Measurements from ENCODE around the gene C19orf73.

C19orf73 gene

GRCh38 chr19:49118565-49119410, at the start of gene C19orf73:
Gene C19orf73, minus strand, starts transcription at chr19:49119143. Its CDS starts 121 bp downstream, at chr19:49119022.
- Histone ChIP-seq H3K27me3 (ENCODE audit: insufficient read depth, low read depth, severe bottlenecking) (no peaks in the 10 kb centered on the region), H3K4me3 (ENCODE audit: low read depth, low read length) (peak within 1 kb of the TSS; percentile 70), H3K36me3 (peaks cover 7% of the 10 kb centered on the region), H3K9me3 (ENCODE audit: severe bottlenecking) (no peaks in the 10 kb centered on the region), H3K27ac (peak within 1 kb of the TSS; percentile 100)
- TF ChIP-seq CTCF (IDR thresholded peaks at IDR 0.05; ENCODE audit: low read depth, low read length): no peak
- DNase-seq: peak; percentile 95

DNA sequence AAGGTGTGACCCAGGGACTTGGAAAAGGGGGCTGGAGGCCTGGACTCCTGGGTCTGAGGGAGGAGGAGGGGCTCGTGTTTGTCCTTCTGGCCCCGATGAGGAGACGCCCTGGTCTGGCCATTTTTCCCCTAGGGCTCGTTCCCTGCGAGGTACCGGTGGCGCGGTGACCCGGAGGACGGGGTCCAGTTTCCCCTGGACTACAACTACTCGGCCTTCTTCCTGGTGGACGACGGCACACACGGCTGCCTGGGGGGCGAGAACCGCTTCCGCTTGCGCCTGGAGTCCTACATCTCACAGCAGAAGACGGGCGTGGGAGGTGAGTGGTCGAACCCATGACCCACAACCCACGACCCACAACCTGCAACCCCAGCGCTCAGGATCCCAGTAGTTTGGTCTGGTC, 49.5 kb upstream of the C19orf73 start:
- H3K9me3 ChIP-seq (ENCODE audit: severe bottlenecking): no peaks in the 10 kb centered on the region
- no peak for DNase-seq
- no peak for TF ChIP-seq CTCF (IDR thresholded peaks at IDR 0.05; ENCODE audit: low read depth, low read length)
- no peak overlapping the region for H3K4me3 ChIP-seq (ENCODE audit: low read depth, low read length)
- no peak overlapping the region for H3K27ac ChIP-seq
- H3K27me3 ChIP-seq (ENCODE audit: insufficient read depth, low read depth, severe bottlenecking): no peaks in the 10 kb centered on the region
- H3K36me3 ChIP-seq: peaks cover 10% of the 10 kb centered on the region

GRCh38 chr19:49167857-49168409, 49.0 kb upstream of the C19orf73 start:
- Histone ChIP-seq H3K9me3 (ENCODE audit: severe bottlenecking) (no peaks in the 10 kb centered on the region), H3K27ac (no peak overlapping the region), H3K4me3 (ENCODE audit: low read depth, low read length) (no peak overlapping the region), H3K27me3 (ENCODE audit: insufficient read depth, low read depth, severe bottlenecking) (no peaks in the 10 kb centered on the region), H3K36me3 (peaks cover 10% of the 10 kb centered on the region)
- no peak for DNase-seq
- TF ChIP-seq CTCF (IDR thresholded peaks at IDR 0.05; ENCODE audit: low read depth, low read length): no peak

DNA sequence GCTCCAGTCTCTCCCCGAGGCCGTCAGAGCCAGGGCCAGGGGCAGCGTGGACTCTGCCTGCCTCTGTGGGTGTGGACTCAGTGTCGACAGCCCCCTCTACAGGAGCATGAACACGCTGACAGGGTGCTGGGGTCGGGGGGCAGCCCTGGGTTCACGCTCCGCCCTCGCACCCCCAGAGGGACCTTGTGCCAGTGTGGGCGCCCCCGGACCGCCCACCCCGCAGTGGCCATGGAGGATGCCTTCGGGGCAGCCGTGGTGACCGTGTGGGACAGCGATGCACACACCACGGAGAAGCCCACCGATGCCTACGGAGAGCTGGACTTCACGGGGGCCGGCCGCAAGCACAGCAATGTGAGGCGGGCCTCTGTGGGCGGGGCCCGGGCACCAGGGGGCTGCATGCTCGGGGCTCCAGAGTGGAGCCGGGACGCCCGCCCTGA, 46.9 kb upstream of the C19orf73 start:
- no peak for TF ChIP-seq CTCF (IDR thresholded peaks at IDR 0.05; ENCODE audit: low read depth, low read length)
- Histone ChIP-seq H3K4me3 (ENCODE audit: low read depth, low read length) (no peak overlapping the region), H3K27ac (no peak overlapping the region), H3K9me3 (ENCODE audit: severe bottlenecking) (no peaks in the 10 kb centered on the region), H3K36me3 (peaks cover 5% of the 10 kb centered on the region), H3K27me3 (ENCODE audit: insufficient read depth, low read depth, severe bottlenecking) (no peaks in the 10 kb centered on the region)
- no peak for DNase-seq

DNA sequence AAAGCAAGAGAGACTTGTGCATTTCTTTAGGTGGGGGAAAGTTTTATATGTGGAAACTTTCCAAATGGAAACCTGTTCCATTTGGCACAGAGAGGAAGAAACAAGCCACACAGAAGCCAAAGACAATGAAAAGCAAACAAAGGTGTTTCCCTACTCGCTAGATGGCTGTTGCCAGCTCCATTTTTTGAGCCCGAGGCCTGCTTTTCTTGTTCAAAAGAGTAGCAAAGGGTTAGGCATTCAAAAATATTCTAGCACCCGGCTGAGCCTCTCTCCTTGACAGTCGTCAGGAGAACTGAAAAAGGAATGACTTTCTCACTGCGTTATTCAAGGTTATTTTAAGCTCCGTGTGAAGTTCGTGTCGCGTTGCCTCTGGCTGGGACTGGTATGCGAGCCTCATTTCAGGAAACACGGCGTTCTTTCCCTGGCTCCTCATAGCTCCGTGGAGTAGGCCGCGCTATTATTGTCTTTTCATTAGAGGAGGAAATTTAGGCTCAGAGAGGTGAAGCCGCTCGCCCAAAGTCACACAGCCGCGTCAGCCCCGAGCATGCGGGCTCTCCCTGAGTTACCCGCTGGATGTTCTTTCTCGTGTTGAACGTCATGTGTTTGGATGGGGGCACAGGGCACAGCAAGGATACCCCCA, 46.3 kb upstream of the C19orf73 start:
- DNase-seq: no peak
- Histone ChIP-seq H3K4me3 (ENCODE audit: low read depth, low read length) (no peak overlapping the region), H3K27ac (no peak overlapping the region), H3K27me3 (ENCODE audit: insufficient read depth, low read depth, severe bottlenecking) (no peaks in the 10 kb centered on the region), H3K36me3 (no peaks in the 10 kb centered on the region), H3K9me3 (ENCODE audit: severe bottlenecking) (no peaks in the 10 kb centered on the region)
- no peak for TF ChIP-seq CTCF (IDR thresholded peaks at IDR 0.05; ENCODE audit: low read depth, low read length)
